Gastroesophageal sphincter (tissue), 3 donors: ENCODE data around the gene NDUFA1.
"Not testable (repeated sequence)": the region's sequence is repeated elsewhere in the genome, so short reads cannot be mapped to it uniquely, and the experiment has no call there.

Source experiments
- POLR2AphosphoS5 ChIP-seq: sonication (generic); formaldehyde crosslinking; IDR thresholded peaks from one replicate; pipeline ENCODE4 v1.6.1; 2017; ENCODE audit warnings: antibody characterized with exemption
- TF ChIP-seq, protein P1 (sequence below), 4 experiments: fragments of 200-600 bp in 2 of 4; fragments of 450-650 bp in 2 of 4; sonication (generic) in 1 of 4; IDR thresholded peaks; one replicate each; pipeline ENCODE4 v1.5.1; 2017 to 2019; ENCODE audit warnings: antibody characterized with exemption in 4 of 4, mild to moderate bottlenecking in 2 of 4, moderate library complexity in 2 of 4

DNA sequence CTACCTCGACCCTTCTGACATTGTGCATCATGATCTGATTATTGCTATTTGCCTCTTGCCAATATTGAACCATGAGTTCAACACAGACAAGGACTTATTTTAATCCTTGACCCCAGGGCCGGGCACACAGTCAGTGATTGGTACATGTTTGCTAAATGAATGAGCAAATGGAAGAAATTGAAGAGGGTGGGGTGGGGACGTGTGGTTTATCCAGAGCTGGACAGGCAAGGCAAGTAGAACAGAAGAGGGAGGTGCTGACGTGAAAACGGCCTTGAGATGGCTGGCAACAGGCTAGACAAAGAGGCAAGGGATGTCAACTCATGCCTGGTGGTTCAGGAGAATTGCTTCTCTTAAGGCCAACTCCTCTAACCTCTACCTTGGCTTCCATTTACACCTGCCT is 47.4 kb upstream of the NDUFA1 start:
- TF ChIP-seq, protein P1, sequence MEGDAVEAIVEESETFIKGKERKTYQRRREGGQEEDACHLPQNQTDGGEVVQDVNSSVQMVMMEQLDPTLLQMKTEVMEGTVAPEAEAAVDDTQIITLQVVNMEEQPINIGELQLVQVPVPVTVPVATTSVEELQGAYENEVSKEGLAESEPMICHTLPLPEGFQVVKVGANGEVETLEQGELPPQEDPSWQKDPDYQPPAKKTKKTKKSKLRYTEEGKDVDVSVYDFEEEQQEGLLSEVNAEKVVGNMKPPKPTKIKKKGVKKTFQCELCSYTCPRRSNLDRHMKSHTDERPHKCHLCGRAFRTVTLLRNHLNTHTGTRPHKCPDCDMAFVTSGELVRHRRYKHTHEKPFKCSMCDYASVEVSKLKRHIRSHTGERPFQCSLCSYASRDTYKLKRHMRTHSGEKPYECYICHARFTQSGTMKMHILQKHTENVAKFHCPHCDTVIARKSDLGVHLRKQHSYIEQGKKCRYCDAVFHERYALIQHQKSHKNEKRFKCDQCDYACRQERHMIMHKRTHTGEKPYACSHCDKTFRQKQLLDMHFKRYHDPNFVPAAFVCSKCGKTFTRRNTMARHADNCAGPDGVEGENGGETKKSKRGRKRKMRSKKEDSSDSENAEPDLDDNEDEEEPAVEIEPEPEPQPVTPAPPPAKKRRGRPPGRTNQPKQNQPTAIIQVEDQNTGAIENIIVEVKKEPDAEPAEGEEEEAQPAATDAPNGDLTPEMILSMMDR (IDR thresholded peaks at IDR 0.05): not testable (repeated sequence)
- TF ChIP-seq POLR2AphosphoS5: not testable (repeated sequence)
